B cell (primary cell): ENCODE measurements around the gene DRAXIN. TPM values are rescaled to one million over a fixed set of nuclear protein-coding genes. Genes with fewer than 3 reads are reported as not detected.

Experiments
- ATAC-seq: fragments of 200-7000 bp; cut with Tn5 transposase; one replicate; pipeline ENCODE4 v1.10.0; 2021; ENCODE audit warnings: low read depth, mild to moderate bottlenecking, moderate number of reproducible peaks, moderate library complexity
- CTCF ChIA-PET: fragments of 350-600 bp; sonication (Branson Sonifier 250); formaldehyde crosslinking; loops from one replicate; lab custom pipeline; 2021; ENCODE audit warnings: antibody characterized with exemption, inconsistent platforms; lab: Charles Lee
- POLR2A ChIA-PET: fragments of 350-600 bp; sonication (Branson Sonifier 250); formaldehyde crosslinking; loops from one replicate; lab custom pipeline; 2021; ENCODE audit warnings: antibody characterized with exemption; lab: Charles Lee
- DNase-seq: peaks from one replicate; pipeline ENCODE4 v3.0.0; 2013
- H2AFZ ChIP-seq: 2 replicates; pipeline ENCODE4 v1.6.1; 2012; ENCODE audit warnings: mild to moderate bottlenecking, low read depth, low read length; ENCODE audit not compliant: insufficient read depth, poor library complexity, severe bottlenecking
- H3K27ac ChIP-seq, 2 donors: 1 replicate in 1 of 2; 2 replicates in 1 of 2; pipeline ENCODE4 v1.5.1; 2012 to 2013; ENCODE audit warnings: low read length in 2 of 2, mild to moderate bottlenecking in 2 of 2, moderate library complexity in 1 of 2
- H3K27me3 ChIP-seq, 4 experiments: fragments of 200-600 bp in 1 of 4; sonication (generic) in 1 of 4; replicated peaks in 1 of 4; 1 replicate in 2 of 4; 2 replicates in 2 of 4; pipeline versions ENCODE4 v1.6.1 to v1.7.0; 2013 to 2016; ENCODE audit warnings: low read length in 3 of 4, mild to moderate bottlenecking in 2 of 4, mixed read lengths in 1 of 4, moderate library complexity in 1 of 4; ENCODE audit not compliant: insufficient read depth in 4 of 4, control insufficient read depth in 3 of 4; ENCODE audit errors: control extremely low read depth in 1 of 4
- H3K36me3 ChIP-seq, 2 experiments: replicated peaks in 1 of 2; 1 replicate in 1 of 2; 2 replicates in 1 of 2; pipeline versions ENCODE4 v1.6.1 to v1.7.1; 2013; ENCODE audit warnings: low read length in 1 of 2; ENCODE audit not compliant: insufficient read depth in 2 of 2, control insufficient read depth in 1 of 2; ENCODE audit errors: control extremely low read depth in 1 of 2, extremely low read depth in 1 of 2
- H3K4me1 ChIP-seq, 2 donors: fragments of 200-600 bp in 1 of 2; sonication (generic) in 1 of 2; 1 replicate in 1 of 2; 2 replicates in 1 of 2; pipeline versions ENCODE4 v1.5.1 to v1.6.1; 2013 to 2017; ENCODE audit warnings: low read length in 2 of 2; ENCODE audit not compliant: control insufficient read depth in 2 of 2, insufficient read depth in 2 of 2
- H3K4me2 ChIP-seq: replicated peaks from 2 replicates; pipeline ENCODE3; 2012; ENCODE audit warnings: mild to moderate bottlenecking, low read depth, low read length; ENCODE audit not compliant: poor library complexity, severe bottlenecking
- H3K4me3 ChIP-seq, 5 experiments: fragments of 200-600 bp in 1 of 5; sonication (generic) in 1 of 5; 1 replicate in 3 of 5; 2 replicates in 2 of 5; pipeline versions ENCODE4 v1.5.1 to v1.7.0; 2011 to 2016; ENCODE audit warnings: low read length in 4 of 5, mild to moderate bottlenecking in 4 of 5, low read depth in 2 of 5, control low read depth in 1 of 5, moderate library complexity in 1 of 5; ENCODE audit not compliant: insufficient read depth in 1 of 5; ENCODE audit errors: control extremely low read depth in 1 of 5, extremely low read depth in 1 of 5
- H3K79me2 ChIP-seq: fragments of 200-600 bp; sonication (generic); one replicate; pipeline ENCODE4 v1.6.0; 2016; ENCODE audit warnings: low read length; ENCODE audit not compliant: control insufficient read depth, insufficient read depth
- H3K9ac ChIP-seq: fragments of 200-600 bp; sonication (generic); 2 replicates; pipeline ENCODE4 v1.6.1; 2017; ENCODE audit warnings: mild to moderate bottlenecking, low read length, moderate library complexity
- H3K9me3 ChIP-seq, 3 donors: one replicate each; pipeline versions ENCODE4 v1.6.1 to v1.7.1; 2013; ENCODE audit warnings: low read length in 2 of 3; ENCODE audit not compliant: control insufficient read depth in 2 of 3, insufficient read depth in 1 of 3; ENCODE audit errors: control extremely low read depth in 1 of 3
- H4K20me1 ChIP-seq: 2 replicates; pipeline ENCODE4 v1.6.0; 2012; ENCODE audit warnings: mild to moderate bottlenecking, low read length; ENCODE audit not compliant: insufficient read depth, control insufficient read depth, poor library complexity, severe bottlenecking
- H3K27ac Mint-ChIP-seq: one replicate; pipeline ENCODE4 v1.8.0; 2021; ENCODE audit warnings: mixed read lengths
- H3K27me3 Mint-ChIP-seq: one replicate; pipeline ENCODE4 v1.8.0; 2021; ENCODE audit warnings: mixed read lengths
- H3K4me1 Mint-ChIP-seq: one replicate; pipeline ENCODE4 v1.8.0; 2021; ENCODE audit warnings: mixed read lengths
- H3K4me3 Mint-ChIP-seq: one replicate; pipeline ENCODE4 v1.8.0; 2021; ENCODE audit warnings: mixed read lengths
- H3K9me3 Mint-ChIP-seq: one replicate; pipeline ENCODE4 v1.8.0; 2022; ENCODE audit warnings: mixed read lengths; ENCODE audit not compliant: insufficient read depth
- CTCF ChIP-seq: fragments of 200-600 bp; IDR thresholded peaks from one replicate; pipeline ENCODE4 v1.8.0; 2022; ENCODE audit warnings: antibody characterized with exemption, mild to moderate bottlenecking
- EZH2 ChIP-seq: IDR thresholded peaks from 2 replicates; pipeline ENCODE4 v1.6.1; 2012; ENCODE audit warnings: borderline replicate concordance, low read depth, mild to moderate bottlenecking, moderate library complexity, low read length; ENCODE audit not compliant: insufficient read depth, poor library complexity, severe bottlenecking
- WGBS: methylation state at CpG from one replicate; pipeline ENCODE4 v1.1.5; 2013; ENCODE audit warnings: missing lambda C conversion rate; ENCODE audit not compliant: insufficient coverage; 5-methylcytosine and 5-hydroxymethylcytosine counted together
- intact Hi-C: fragments of 100-400 bp; cut with micrococcal nuclease; formaldehyde crosslinking; loops from one replicate; pipeline ENCODE4 v1.10.0; 2022
- polyA plus RNA-seq: library from polyadenylated mRNA; depleted of rRNA; stranded (reverse); fragments of >200 nt; gene quantifications from 2 replicates; pipeline ENCODE4 v1.2.3, GENCODE V29; 2012
- total RNA-seq, 2 donors: library from RNA; stranded (reverse); fragments of 120-200 nt in 1 of 2; gene quantifications; 1 replicate in 1 of 2; 2 replicates in 1 of 2; pipeline versions ENCODE4 v1.2.3 to v1.2.4, GENCODE V29; 2013 to 2022

Gene DRAXIN
- total and polyA plus RNA-seq, 2 donors (not counting 1 experiment from before 2014, with no cell fraction given), result 0.21 to 0.30 TPM

GRCh38 chr1:11738783-11739182, 47.3 kb downstream of the DRAXIN start:
- Histone ChIP-seq H3K9ac (no peak overlapping the region), H2AFZ (no peak overlapping the region), H3K27ac (no peak overlapping the region), H3K4me1 (peaks cover 29 to 36% of the 10 kb centered on the region in 2 donors), H3K9me3 (no peaks in the 10 kb centered on the region), H3K36me3 (no peaks in the 10 kb centered on the region), H4K20me1 (peaks cover 13% of the 10 kb centered on the region), H3K4me3 (no peak overlapping the region), H3K27me3 (no peaks in the 10 kb centered on the region), H3K79me2 (peaks cover 28% of the 10 kb centered on the region), H3K4me2 (no peak overlapping the region)
- ChIA-PET CTCF (no interaction called here), POLR2A (no interaction called here)
- TF ChIP-seq CTCF (no peak), EZH2 (no peak)
- H3K27ac Mint-ChIP-seq, result no peak overlapping the region
- H3K4me3 Mint-ChIP-seq, result no peak overlapping the region
- intact Hi-C loops, result no loop called here
- no peaks in the 10 kb centered on the region for H3K27me3 Mint-ChIP-seq
- ATAC-seq (no peak), DNase-seq (no peak)
- no peaks in the 10 kb centered on the region for H3K9me3 Mint-ChIP-seq
- 84% methylated on average over 3 of the region's 6 CpGs for WGBS
- peaks cover 42% of the 10 kb centered on the region for H3K4me1 Mint-ChIP-seq

GRCh38 chr1:11740258-11741192, 49.0 kb downstream of the DRAXIN start:
- Histone ChIP-seq H2AFZ (peak overlapping the region; percentile 51), H3K4me2 (peak overlapping the region; percentile 48), H3K4me3 (no peak overlapping the region), H3K27me3 (no peaks in the 10 kb centered on the region), H3K36me3 (no peaks in the 10 kb centered on the region), H3K9ac (no peak overlapping the region), H3K79me2 (peaks cover 34% of the 10 kb centered on the region), H3K27ac (no peak overlapping the region), H3K4me1 (peaks cover 27 to 34% of the 10 kb centered on the region in 2 donors), H3K9me3 (no peaks in the 10 kb centered on the region), H4K20me1 (peaks cover 13% of the 10 kb centered on the region)
- no peak for DNase-seq
- Mint-ChIP-seq H3K27ac (no peak overlapping the region), H3K4me3 (no peak overlapping the region), H3K4me1 (peaks cover 39% of the 10 kb centered on the region), H3K9me3 (no peaks in the 10 kb centered on the region), H3K27me3 (no peaks in the 10 kb centered on the region)
- ChIA-PET CTCF (interaction anchor here (0.8 to 1.4 kb wide), 2 partner anchors 21 to 71 kb away, joined by 3 to 6 read pairs; no protein-coding TSS in a partner anchor), POLR2A (interaction anchor here (0.6 kb wide), 1 partner anchor 519 kb away, joined by 3 read pairs; no protein-coding TSS in a partner anchor)
- whole genome bisulfite sequencing, result 21% methylated on average over 12 of the region's 15 CpGs
- ATAC-seq, result no peak
- no peak for TF ChIP-seq CTCF
- TF ChIP-seq EZH2, result no peak
- intact Hi-C loops, result no loop called here
